DOHH2 (cell line): ENCODE results near the gene LRRC75A.
A peak's percentile ranks its signal among the peaks of the same experiment; 100 is the strongest.

Experiments used
- H3F3A ChIP-seq: fragments of 200-600 bp; sonication (generic), shearing (Covaris generic); 2 replicates; pipeline ENCODE4 v1.6.0; 2016; ENCODE audit warnings: antibody characterized with exemption, mild to moderate bottlenecking; ENCODE audit not compliant: control insufficient read depth, insufficient read depth
- H3K27ac ChIP-seq: fragments of 200-600 bp; sonication (generic); 2 replicates; pipeline ENCODE4 v1.5.1; 2014; ENCODE audit warnings: low read depth, mild to moderate bottlenecking, low read length, moderate library complexity
- H3K27me3 ChIP-seq: fragments of 200-600 bp; sonication (generic); 2 replicates; pipeline ENCODE4 v1.6.1; 2014; ENCODE audit warnings: mild to moderate bottlenecking, low read length, mixed read lengths; ENCODE audit not compliant: control insufficient read depth
- H3K36me3 ChIP-seq: fragments of 200-600 bp; sonication (generic); 2 replicates; pipeline ENCODE4 v1.6.1; 2014; ENCODE audit warnings: mild to moderate bottlenecking, low read length, moderate library complexity, mixed read lengths; ENCODE audit not compliant: control insufficient read depth
- H3K4me1 ChIP-seq: fragments of 200-600 bp; sonication (generic); 2 replicates; pipeline ENCODE4 v1.6.1; 2014; ENCODE audit warnings: mild to moderate bottlenecking, low read length, mixed read lengths; ENCODE audit not compliant: control insufficient read depth
- H3K4me2 ChIP-seq: fragments of 200-600 bp; sonication (generic); 2 replicates; pipeline ENCODE4 v1.6.0; 2014; ENCODE audit warnings: mild to moderate bottlenecking, low read length, moderate library complexity
- H3K4me3 ChIP-seq: fragments of 200-600 bp; sonication (generic); 2 replicates; pipeline ENCODE4 v1.5.1; 2014; ENCODE audit warnings: mild to moderate bottlenecking, low read length, mixed read lengths
- H3K79me2 ChIP-seq: fragments of 200-600 bp; sonication (generic); 2 replicates; pipeline ENCODE4 v1.6.1; 2014; ENCODE audit warnings: mild to moderate bottlenecking, low read length, mixed read lengths; ENCODE audit not compliant: control insufficient read depth
- H3K9me2 ChIP-seq: fragments of 200-600 bp; sonication (generic); replicated peaks from 2 replicates; pipeline ENCODE4 v1.6.1; 2014; ENCODE audit warnings: mild to moderate bottlenecking, low read length, mixed read lengths; ENCODE audit not compliant: control insufficient read depth
- H3K9me3 ChIP-seq: fragments of 200-600 bp; sonication (generic); 2 replicates; pipeline ENCODE4 v1.6.1; 2014; ENCODE audit warnings: antibody characterized with exemption, low read length, mixed read lengths; ENCODE audit not compliant: control insufficient read depth, insufficient read depth
- H4K20me1 ChIP-seq: fragments of 200-600 bp; sonication (generic); 2 replicates; pipeline ENCODE4 v1.6.0; 2014; ENCODE audit warnings: low read depth, mild to moderate bottlenecking, antibody characterized with exemption, low read length, moderate library complexity; ENCODE audit not compliant: control insufficient read depth, insufficient read depth
- CTCF ChIP-seq: fragments of 200-600 bp; sonication (generic); IDR thresholded peaks from one replicate; pipeline ENCODE4 v1.5.1; 2014; ENCODE audit warnings: antibody characterized with exemption, mild to moderate bottlenecking, low read depth, low read length; ENCODE audit not compliant: poor library complexity, severe bottlenecking
- EZH2phosphoT487 ChIP-seq: fragments of 200-600 bp; sonication (generic); IDR thresholded peaks from 2 replicates; pipeline ENCODE4 v1.6.1; 2017; ENCODE audit warnings: borderline replicate concordance, mild to moderate bottlenecking, antibody characterized with exemption, low read length, moderate library complexity, mixed read lengths

The LRRC75A gene

GRCh38 chr17:16491703-16492612, at the start of gene LRRC75A:
Gene LRRC75A (minus strand): TSS chr17:16492193. CDS start chr17:16491990, 203 bp downstream.
- no peaks in the 10 kb centered on the region for H3K9me3 ChIP-seq
- no peak for TF ChIP-seq CTCF
- no peak for TF ChIP-seq EZH2phosphoT487

GRCh38 chr17:16537130-16537458, 45.1 kb upstream of the LRRC75A start:
- peak overlapping the region; percentile 92 for H3K4me2 ChIP-seq

More at GRCh38 chr17:16491703-16492612, at the start of gene LRRC75A:
- Histone ChIP-seq H3K79me2 (no peaks in the 10 kb centered on the region), H3K27me3 (peaks cover 66% of the 10 kb centered on the region), H3K9me2 (no peaks in the 10 kb centered on the region), H3K4me2 (peak within 1 kb of the TSS; percentile 58), H3F3A (no peaks in the 10 kb centered on the region), H3K4me1 (peaks cover 2% of the 10 kb centered on the region; the same call in 1 of the 2 replicates), H3K4me3 (peak within 1 kb of the TSS; percentile 57), H3K27ac (no peak within 1 kb of the TSS), H4K20me1 (no peaks in the 10 kb centered on the region), H3K36me3 (no peaks in the 10 kb centered on the region)

GRCh38 chr17:16534236-16534635, 42.2 kb upstream of the LRRC75A start:
- peaks cover 3% of the 10 kb centered on the region; the same call in 1 of the 2 replicates for H3F3A ChIP-seq

More at GRCh38 chr17:16537130-16537458, 45.1 kb upstream of the LRRC75A start:
- Histone ChIP-seq H3K27me3 (no peaks in the 10 kb centered on the region), H3F3A (peaks cover 3% of the 10 kb centered on the region; the same call in 1 of the 2 replicates), H3K4me1 (peaks cover 20% of the 10 kb centered on the region), H3K79me2 (no peaks in the 10 kb centered on the region), H3K4me3 (peak overlapping the region; percentile 88), H3K9me2 (no peaks in the 10 kb centered on the region), H4K20me1 (no peaks in the 10 kb centered on the region), H3K9me3 (peaks cover 5% of the 10 kb centered on the region; the same call in 1 of the 2 replicates), H3K27ac (peak overlapping the region; percentile 85; the same call in 1 of the 2 replicates), H3K36me3 (no peaks in the 10 kb centered on the region; the same call in 1 of the 2 replicates)
- TF ChIP-seq EZH2phosphoT487 (no peak), CTCF (no peak)

More at GRCh38 chr17:16534236-16534635, 42.2 kb upstream of the LRRC75A start:
- no peak overlapping the region for H3K27ac ChIP-seq
- peaks cover 5% of the 10 kb centered on the region; the same call in 1 of the 2 replicates for H3K9me3 ChIP-seq
- H4K20me1 ChIP-seq = no peaks in the 10 kb centered on the region
- no peak overlapping the region for H3K4me3 ChIP-seq
- TF ChIP-seq CTCF = no peak
- no peak for TF ChIP-seq EZH2phosphoT487
- peaks cover 8% of the 10 kb centered on the region for H3K27me3 ChIP-seq
- H3K9me2 ChIP-seq = no peaks in the 10 kb centered on the region
- no peaks in the 10 kb centered on the region for H3K79me2 ChIP-seq
- H3K36me3 ChIP-seq = no peaks in the 10 kb centered on the region; the same call in 1 of the 2 replicates
- H3K4me2 ChIP-seq = no peak overlapping the region
- H3K4me1 ChIP-seq = peaks cover 20% of the 10 kb centered on the region
